DND-41 (cell line): ENCODE measurements around the gene ADAMTSL2.

Experiments used
- CTCF ChIP-seq: IDR thresholded peaks from 2 replicates; pipeline ENCODE4 v1.5.1; 2012; ENCODE audit warnings: borderline replicate concordance, low read length, moderate library complexity, mild to moderate bottlenecking; ENCODE audit not compliant: poor library complexity, severe bottlenecking; ENCODE audit errors: extremely low read depth
- EZH2 ChIP-seq: IDR thresholded peaks from 3 replicates; pipeline ENCODE4 v1.6.1; 2012; ENCODE audit warnings: borderline replicate concordance, low read depth, mild to moderate bottlenecking, moderate library complexity, low read length, inconsistent platforms; ENCODE audit not compliant: severe bottlenecking

- TF ChIP-seq CTCF (no peak), EZH2 (no peak)
These were observed 23.5 kb upstream of the ADAMTSL2 start for GRCh38 chr9:133510926-133511505.
